ENCODE measurements around the gene ZNF891.

The ZNF891 gene

DNA sequence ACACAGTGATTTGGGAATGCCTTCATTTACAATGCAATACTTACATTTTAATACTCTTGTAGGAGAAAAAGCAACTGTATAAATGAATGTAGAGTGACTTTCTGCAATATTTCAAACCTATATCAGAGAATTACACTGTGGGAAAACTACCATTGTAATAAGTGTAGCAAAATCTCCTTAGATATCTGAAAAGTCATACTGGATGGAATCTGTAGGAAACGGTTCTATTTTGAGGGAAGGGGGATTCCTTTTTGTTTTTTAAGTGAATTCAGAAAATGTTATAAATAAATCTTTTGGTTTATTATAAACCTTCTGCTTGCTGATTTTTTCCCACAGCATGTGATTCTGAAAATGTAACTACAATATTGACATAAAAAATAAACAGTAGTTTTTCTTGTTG lies 23.0 kb downstream of the ZNF891 start:
- DNase-seq (ENCODE audit: low read depth): no peak
- H3K4me3 ChIP-seq (ENCODE audit: low read depth, low read length): no peak overlapping the region
- TF ChIP-seq, protein P1, sequence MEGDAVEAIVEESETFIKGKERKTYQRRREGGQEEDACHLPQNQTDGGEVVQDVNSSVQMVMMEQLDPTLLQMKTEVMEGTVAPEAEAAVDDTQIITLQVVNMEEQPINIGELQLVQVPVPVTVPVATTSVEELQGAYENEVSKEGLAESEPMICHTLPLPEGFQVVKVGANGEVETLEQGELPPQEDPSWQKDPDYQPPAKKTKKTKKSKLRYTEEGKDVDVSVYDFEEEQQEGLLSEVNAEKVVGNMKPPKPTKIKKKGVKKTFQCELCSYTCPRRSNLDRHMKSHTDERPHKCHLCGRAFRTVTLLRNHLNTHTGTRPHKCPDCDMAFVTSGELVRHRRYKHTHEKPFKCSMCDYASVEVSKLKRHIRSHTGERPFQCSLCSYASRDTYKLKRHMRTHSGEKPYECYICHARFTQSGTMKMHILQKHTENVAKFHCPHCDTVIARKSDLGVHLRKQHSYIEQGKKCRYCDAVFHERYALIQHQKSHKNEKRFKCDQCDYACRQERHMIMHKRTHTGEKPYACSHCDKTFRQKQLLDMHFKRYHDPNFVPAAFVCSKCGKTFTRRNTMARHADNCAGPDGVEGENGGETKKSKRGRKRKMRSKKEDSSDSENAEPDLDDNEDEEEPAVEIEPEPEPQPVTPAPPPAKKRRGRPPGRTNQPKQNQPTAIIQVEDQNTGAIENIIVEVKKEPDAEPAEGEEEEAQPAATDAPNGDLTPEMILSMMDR (IDR thresholded peaks at IDR 0.05; ENCODE audit: insufficient read depth, low read depth, low read length, missing control alignments): no peak

DNA sequence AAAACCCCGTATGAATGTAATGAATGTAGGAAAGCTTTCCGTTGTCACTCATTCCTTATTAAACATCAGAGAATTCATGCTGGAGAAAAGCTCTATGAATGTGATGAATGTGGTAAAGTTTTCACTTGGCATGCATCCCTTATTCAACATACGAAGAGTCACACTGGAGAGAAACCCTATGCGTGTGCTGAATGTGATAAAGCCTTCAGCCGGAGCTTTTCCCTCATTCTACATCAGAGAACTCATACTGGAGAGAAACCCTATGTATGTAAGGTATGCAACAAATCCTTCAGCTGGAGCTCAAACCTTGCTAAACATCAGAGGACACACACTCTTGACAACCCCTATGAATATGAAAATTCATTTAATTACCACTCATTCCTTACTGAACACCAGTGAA lies 23.8 kb downstream of the ZNF891 start:
- DNase-seq (ENCODE audit: low read depth): peak; percentile 12
- TF ChIP-seq, protein P1 (IDR thresholded peaks at IDR 0.05; ENCODE audit: insufficient read depth, low read depth, low read length, missing control alignments): no peak
- H3K4me3 ChIP-seq (ENCODE audit: low read depth, low read length): no peak overlapping the region

GRCh38 chr12:133105620-133106019 lies 24.5 kb downstream of the ZNF891 start:
- no peak overlapping the region for H3K4me3 ChIP-seq (ENCODE audit: low read depth, low read length)
- TF ChIP-seq, protein P1 (IDR thresholded peaks at IDR 0.05; ENCODE audit: insufficient read depth, low read depth, low read length, missing control alignments): no peak
- no peak for DNase-seq (ENCODE audit: low read depth)

DNA sequence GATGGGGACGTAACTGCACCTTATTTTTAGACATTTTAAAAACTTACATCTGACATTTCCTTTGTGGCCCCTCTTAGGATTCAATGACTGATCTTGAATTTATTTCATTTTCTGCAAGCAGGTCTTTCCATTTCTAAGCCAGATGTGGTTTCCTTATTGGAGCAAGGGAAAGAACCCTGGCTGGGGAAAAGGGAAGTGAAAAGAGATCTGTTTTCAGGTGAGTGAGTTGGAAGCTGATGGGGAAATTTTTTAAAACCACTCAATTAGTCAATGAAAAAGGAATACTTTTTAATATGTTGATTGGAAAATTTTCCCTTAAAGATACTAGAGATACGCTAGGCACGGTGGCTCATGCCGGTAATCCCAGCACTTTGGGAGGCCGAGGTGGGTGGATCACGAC lies 46.7 kb downstream of the ZNF891 start:
- TF ChIP-seq, protein P1 (IDR thresholded peaks at IDR 0.05; ENCODE audit: insufficient read depth, low read depth, low read length, missing control alignments): no peak
- no peak overlapping the region for H3K4me3 ChIP-seq (ENCODE audit: low read depth, low read length)
- no peak for DNase-seq (ENCODE audit: low read depth)

GRCh38 chr12:133081159-133081780 lies 48.8 kb downstream of the ZNF891 start:
- peak overlapping the region; percentile 77 for H3K4me3 ChIP-seq (ENCODE audit: low read depth, low read length)
- TF ChIP-seq, protein P1 (IDR thresholded peaks at IDR 0.05; ENCODE audit: insufficient read depth, low read depth, low read length, missing control alignments): no peak
- DNase-seq (ENCODE audit: low read depth): peak; percentile 19

- TF ChIP-seq, protein P1 (IDR thresholded peaks at IDR 0.05; ENCODE audit: insufficient read depth, low read depth, low read length, missing control alignments): peak; percentile 12
- peak; percentile 98 for DNase-seq (ENCODE audit: low read depth)
- H3K4me3 ChIP-seq (ENCODE audit: low read depth, low read length): peak within 1 kb of the TSS; percentile 77
Observed at GRCh38 chr12:133080368-133081158, 49.5 kb downstream of the ZNF891 start, which contains the start of gene ZNF140. Gene ZNF140, plus strand, starts transcription at chr12:133080923. Its CDS starts 398 bp downstream, at chr12:133081321.

All from GM12865 (cell line).